HCT116 (cell line): ENCODE results near the gene MIER2.

Source experiments
- POLR2A ChIP-seq: IDR thresholded peaks from 2 replicates; pipeline ENCODE4 v1.7.0; 2011; ENCODE audit warnings: borderline replicate concordance; ENCODE audit not compliant: insufficient read depth, insufficient read length; ENCODE audit errors: extremely low read depth
- POLR2AphosphoS5 ChIP-seq: IDR thresholded peaks from 2 replicates; pipeline ENCODE4 v1.6.1; 2011; ENCODE audit warnings: mild to moderate bottlenecking, low read depth, low read length, moderate library complexity
- RAD21 ChIP-seq: IDR thresholded peaks from 2 replicates; pipeline ENCODE4 v1.6.1; 2012; ENCODE audit warnings: low read depth, mild to moderate bottlenecking
- SIN3A ChIP-seq: IDR thresholded peaks from 2 replicates; pipeline ENCODE4 v1.6.1; 2012; ENCODE audit warnings: low read depth
- SP1 ChIP-seq: IDR thresholded peaks from 2 replicates; pipeline ENCODE4 v1.6.1; 2012; ENCODE audit warnings: low read depth
- TF ChIP-seq, protein P1 (sequence below), 3 experiments: fragments of 200-600 bp in 1 of 3; sonication (generic) in 1 of 3; IDR thresholded peaks in 2 of 3; conservative IDR thresholded peaks in 1 of 3; 2 replicates each; pipeline ENCODE4 v1.5.1; 2012 to 2017; ENCODE audit warnings: low read depth in 2 of 3, low read length in 2 of 3, antibody characterized with exemption in 1 of 3, borderline replicate concordance in 1 of 3, control low read depth in 1 of 3, mild to moderate bottlenecking in 1 of 3, mixed read lengths in 1 of 3, mixed run types in 1 of 3, moderate library complexity in 1 of 3; ENCODE audit not compliant: insufficient read depth in 1 of 3

DNA sequence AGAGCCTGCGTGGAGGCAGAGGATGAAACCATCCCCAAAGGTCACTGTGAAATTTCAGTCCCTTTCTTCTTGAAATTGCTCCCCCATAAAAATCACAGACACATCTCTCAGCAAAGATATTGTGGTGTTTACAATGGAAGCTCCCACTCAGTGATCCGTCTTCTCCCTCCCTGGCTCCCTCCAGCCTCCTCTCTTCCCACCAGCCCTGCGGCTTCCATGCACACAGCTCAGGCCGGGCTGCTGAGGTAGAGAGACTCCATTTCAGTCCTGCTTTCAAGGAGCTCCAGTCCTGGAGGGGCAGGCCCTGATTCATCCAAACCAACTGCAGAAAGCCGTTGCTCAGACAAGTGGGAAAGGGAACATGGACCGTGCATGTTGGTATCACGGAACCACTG lies 24.0 kb upstream of the MIER2 start:
- TF ChIP-seq, protein P1, sequence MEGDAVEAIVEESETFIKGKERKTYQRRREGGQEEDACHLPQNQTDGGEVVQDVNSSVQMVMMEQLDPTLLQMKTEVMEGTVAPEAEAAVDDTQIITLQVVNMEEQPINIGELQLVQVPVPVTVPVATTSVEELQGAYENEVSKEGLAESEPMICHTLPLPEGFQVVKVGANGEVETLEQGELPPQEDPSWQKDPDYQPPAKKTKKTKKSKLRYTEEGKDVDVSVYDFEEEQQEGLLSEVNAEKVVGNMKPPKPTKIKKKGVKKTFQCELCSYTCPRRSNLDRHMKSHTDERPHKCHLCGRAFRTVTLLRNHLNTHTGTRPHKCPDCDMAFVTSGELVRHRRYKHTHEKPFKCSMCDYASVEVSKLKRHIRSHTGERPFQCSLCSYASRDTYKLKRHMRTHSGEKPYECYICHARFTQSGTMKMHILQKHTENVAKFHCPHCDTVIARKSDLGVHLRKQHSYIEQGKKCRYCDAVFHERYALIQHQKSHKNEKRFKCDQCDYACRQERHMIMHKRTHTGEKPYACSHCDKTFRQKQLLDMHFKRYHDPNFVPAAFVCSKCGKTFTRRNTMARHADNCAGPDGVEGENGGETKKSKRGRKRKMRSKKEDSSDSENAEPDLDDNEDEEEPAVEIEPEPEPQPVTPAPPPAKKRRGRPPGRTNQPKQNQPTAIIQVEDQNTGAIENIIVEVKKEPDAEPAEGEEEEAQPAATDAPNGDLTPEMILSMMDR (IDR thresholded peaks at IDR 0.05 in 2 of 3, conservative IDR thresholded peaks at IDR 0.05 in 1 of 3; ENCODE audit: borderline replicate concordance in 1 of 3, insufficient read depth in 1 of 3, low read depth in 2 of 3, low read length in 2 of 3), result no peak
- no peak for TF ChIP-seq SP1
- TF ChIP-seq RAD21, result no peak
- TF ChIP-seq POLR2AphosphoS5, result no peak
- no peak for TF ChIP-seq SIN3A
- TF ChIP-seq POLR2A, result no peak
